Neural cell (in vitro differentiated cells): ENCODE data around the gene LRRC56.

ENCODE experiments used
- CTCF ChIP-seq: fragments of 450-650 bp; IDR thresholded peaks from 2 replicates; pipeline ENCODE4 v1.5.1; 2014; ENCODE audit warnings: antibody characterized with exemption, mild to moderate bottlenecking, moderate library complexity; ENCODE audit not compliant: poor library complexity, severe bottlenecking
- EP300 ChIP-seq: fragments of 450-650 bp; conservative IDR thresholded peaks from 2 replicates; pipeline ENCODE4 v1.6.1; 2014; ENCODE audit warnings: antibody characterized with exemption, mild to moderate bottlenecking, moderate library complexity; ENCODE audit not compliant: poor library complexity, severe bottlenecking
- EZH2 ChIP-seq: fragments of 200-600, 300-800 bp; shearing (Covaris generic), sonication (generic); IDR thresholded peaks from 2 replicates; pipeline ENCODE4 v1.6.1; 2014; ENCODE audit warnings: antibody characterized with exemption, low read length, borderline replicate concordance, mild to moderate bottlenecking; ENCODE audit not compliant: insufficient read depth, poor library complexity, severe bottlenecking
- POLR2AphosphoS5 ChIP-seq: IDR thresholded peaks from 2 replicates; pipeline ENCODE4 v1.6.1; 2012
- RAD21 ChIP-seq: fragments of 450-650 bp; conservative IDR thresholded peaks from 2 replicates; pipeline ENCODE4 v1.6.1; 2014; ENCODE audit warnings: antibody characterized with exemption, mild to moderate bottlenecking, moderate library complexity
- REST ChIP-seq: IDR thresholded peaks from 2 replicates; pipeline ENCODE4 v1.6.1; 2012; ENCODE audit warnings: borderline replicate concordance
- SMC3 ChIP-seq: fragments of 450-650 bp; conservative IDR thresholded peaks from 2 replicates; pipeline ENCODE4 v1.6.1; 2014; ENCODE audit warnings: antibody characterized with exemption, mild to moderate bottlenecking, moderate library complexity; ENCODE audit not compliant: poor library complexity
- TAF1 ChIP-seq: IDR thresholded peaks from 2 replicates; pipeline ENCODE4 v1.6.1; 2012; ENCODE audit warnings: low read depth

GRCh38 chr11:597166-597725, 59.9 kb downstream of the LRRC56 start:
- TF ChIP-seq EZH2 (no peak), EP300 (no peak), CTCF (no peak), POLR2AphosphoS5 (no peak), REST (no peak), TAF1 (no peak), RAD21 (no peak), SMC3 (no peak)
